Peyer's patch (tissue), 4 donors: ENCODE data around the gene EML3. TPM values are rescaled to one million over a fixed set of nuclear protein-coding genes. Genes with fewer than 3 reads are reported as not detected.
A peak's percentile ranks its signal among the peaks of the same experiment; 100 is the strongest.

Experiments
- DNase-seq, 3 donors: peaks; one replicate each; pipeline ENCODE4 v3.0.0-alpha.2; 2017 to 2019
- H3K27ac ChIP-seq, 4 donors: fragments of 200-600 bp; sonication (generic); one replicate each; pipeline ENCODE4 v1.5.1; 2016 to 2019
- H3K27me3 ChIP-seq, 2 donors: fragments of 200-600 bp; sonication (generic); one replicate each; pipeline ENCODE4 v1.5.1; 2019
- H3K36me3 ChIP-seq, 3 donors: fragments of 200-600 bp; sonication (generic); one replicate each; pipeline ENCODE4 v1.5.1; 2016 to 2019
- H3K4me1 ChIP-seq, 4 donors: fragments of 200-600 bp; sonication (generic); one replicate each; pipeline ENCODE4 v1.5.1; 2016 to 2019
- H3K4me3 ChIP-seq, 4 donors: fragments of 200-600 bp; sonication (generic); 1 replicate in 3 of 4; 2 replicates in 1 of 4; pipeline ENCODE4 v1.5.1; 2016 to 2019; ENCODE audit warnings: mild to moderate bottlenecking in 1 of 4
- H3K9me3 ChIP-seq, 4 donors: fragments of 200-600 bp; sonication (generic); one replicate each; pipeline ENCODE4 v1.5.1; 2016 to 2019; ENCODE audit warnings: mild to moderate bottlenecking in 1 of 4
- POLR2A ChIP-seq, 2 donors: fragments of 450-650 bp; IDR thresholded peaks; one replicate each; pipeline ENCODE4 v1.5.1; 2017; ENCODE audit warnings: antibody characterized with exemption in 2 of 2, mild to moderate bottlenecking in 2 of 2, moderate library complexity in 2 of 2
- total RNA-seq, 4 donors: library from RNA; depleted of rRNA; stranded (reverse); fragments of >200 nt; gene quantifications; one replicate each; pipeline ENCODE4 v1.1.0, GENCODE V29; 2016
- TF ChIP-seq, protein P1 (sequence below), 6 experiments: fragments of 450-650 bp in 4 of 6; fragments of 200-600 bp in 2 of 6; sonication (generic) in 1 of 6; IDR thresholded peaks; one replicate each; pipeline ENCODE4 v1.5.1; 2017 to 2019; ENCODE audit warnings: antibody characterized with exemption in 6 of 6, mild to moderate bottlenecking in 3 of 6, moderate library complexity in 1 of 6

Gene EML3
- total RNA-seq, 4 donors from 2014 or later: 41.3 to 128 (median 59.8) TPM

DNA sequence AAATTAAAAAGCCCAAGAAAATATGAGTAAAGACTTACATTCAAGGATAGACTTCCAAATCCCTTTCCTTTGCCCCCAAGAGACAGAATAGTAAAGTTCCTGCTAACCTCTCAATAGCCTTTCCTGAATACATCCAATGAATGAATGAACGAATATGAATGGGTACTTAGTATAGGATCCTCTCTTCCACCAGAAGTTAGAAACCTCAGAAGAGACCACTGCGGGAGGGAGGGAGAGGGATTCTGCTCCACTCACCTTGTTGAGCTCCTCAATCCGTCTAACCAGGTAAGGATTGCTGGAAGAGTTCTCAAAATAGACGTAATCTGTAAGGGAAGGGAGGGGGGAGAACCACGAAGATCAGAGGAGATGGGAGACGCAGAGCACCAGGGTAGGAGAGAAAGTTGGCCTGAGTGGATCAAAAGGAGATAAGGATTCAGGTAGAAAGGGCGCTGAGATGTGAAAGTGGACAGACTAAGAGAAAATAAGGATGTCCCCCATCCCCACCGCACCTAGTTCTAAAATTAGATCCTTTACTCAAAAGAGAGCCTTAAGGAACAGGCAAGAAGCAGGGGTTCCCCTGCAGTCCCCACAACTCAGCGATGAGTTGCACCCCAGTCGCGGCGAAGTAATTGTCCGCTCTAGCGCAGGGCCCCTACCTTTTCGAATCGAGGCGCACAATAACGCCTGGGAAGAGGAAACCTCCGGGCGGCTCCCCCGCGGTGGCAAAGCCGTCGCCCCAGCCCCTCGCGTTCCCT lies 12.0 kb downstream of the EML3 start:
- Histone ChIP-seq H3K4me1 (peaks cover 6 to 36% (median 13%) of the 10 kb centered on the region in 4 donors), H3K36me3 (peaks cover 0 to 38% (median 0%) of the 10 kb centered on the region in 3 donors)

DNA sequence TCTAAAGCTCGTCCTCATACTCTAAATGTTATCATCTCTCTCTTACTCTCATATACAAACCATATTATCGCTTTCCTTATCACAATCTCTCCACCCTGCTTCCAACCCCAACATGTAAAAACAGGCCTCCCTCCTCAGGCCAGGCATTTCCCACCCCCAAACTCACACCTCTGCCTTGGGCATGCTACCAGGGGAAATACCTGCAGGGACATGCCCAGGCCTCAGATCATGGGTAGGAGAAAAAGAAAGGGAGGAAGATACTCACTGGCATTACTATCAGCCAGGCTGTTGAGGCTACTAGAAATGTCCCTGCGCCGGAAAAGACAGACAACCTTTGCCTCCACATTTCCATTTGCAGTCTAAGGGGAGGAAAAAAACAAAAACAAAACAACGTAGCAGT lies 12.7 kb downstream of the EML3 start:
- no peak for DNase-seq
- Histone ChIP-seq H3K27me3 (no peaks in the 10 kb centered on the region), H3K36me3 (peaks cover 0 to 40% (median 0%) of the 10 kb centered on the region in 3 donors), H3K9me3 (no peaks in the 10 kb centered on the region), H3K27ac (peak overlapping the region; percentile 63 to 99 (median 96)), H3K4me3 (peak overlapping the region in 3 of 4 donors; percentile 76 to 97 (median 96)), H3K4me1 (peaks cover 6 to 36% (median 13%) of the 10 kb centered on the region in 4 donors)
- TF ChIP-seq, protein P1, sequence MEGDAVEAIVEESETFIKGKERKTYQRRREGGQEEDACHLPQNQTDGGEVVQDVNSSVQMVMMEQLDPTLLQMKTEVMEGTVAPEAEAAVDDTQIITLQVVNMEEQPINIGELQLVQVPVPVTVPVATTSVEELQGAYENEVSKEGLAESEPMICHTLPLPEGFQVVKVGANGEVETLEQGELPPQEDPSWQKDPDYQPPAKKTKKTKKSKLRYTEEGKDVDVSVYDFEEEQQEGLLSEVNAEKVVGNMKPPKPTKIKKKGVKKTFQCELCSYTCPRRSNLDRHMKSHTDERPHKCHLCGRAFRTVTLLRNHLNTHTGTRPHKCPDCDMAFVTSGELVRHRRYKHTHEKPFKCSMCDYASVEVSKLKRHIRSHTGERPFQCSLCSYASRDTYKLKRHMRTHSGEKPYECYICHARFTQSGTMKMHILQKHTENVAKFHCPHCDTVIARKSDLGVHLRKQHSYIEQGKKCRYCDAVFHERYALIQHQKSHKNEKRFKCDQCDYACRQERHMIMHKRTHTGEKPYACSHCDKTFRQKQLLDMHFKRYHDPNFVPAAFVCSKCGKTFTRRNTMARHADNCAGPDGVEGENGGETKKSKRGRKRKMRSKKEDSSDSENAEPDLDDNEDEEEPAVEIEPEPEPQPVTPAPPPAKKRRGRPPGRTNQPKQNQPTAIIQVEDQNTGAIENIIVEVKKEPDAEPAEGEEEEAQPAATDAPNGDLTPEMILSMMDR (IDR thresholded peaks at IDR 0.05): no peak
- no peak for TF ChIP-seq POLR2A (IDR thresholded peaks at IDR 0.05)

More for the DNA sequence above, 12.0 kb downstream of the EML3 start:
- Histone ChIP-seq H3K27ac (peak overlapping the region; percentile 94 to 99 (median 98)), H3K9me3 (no peaks in the 10 kb centered on the region), H3K27me3 (no peaks in the 10 kb centered on the region), H3K4me3 (peak overlapping the region; percentile 76 to 100 (median 96))
- TF ChIP-seq, protein P1 (IDR thresholded peaks at IDR 0.05): no peak
- no peak for DNase-seq

DNA sequence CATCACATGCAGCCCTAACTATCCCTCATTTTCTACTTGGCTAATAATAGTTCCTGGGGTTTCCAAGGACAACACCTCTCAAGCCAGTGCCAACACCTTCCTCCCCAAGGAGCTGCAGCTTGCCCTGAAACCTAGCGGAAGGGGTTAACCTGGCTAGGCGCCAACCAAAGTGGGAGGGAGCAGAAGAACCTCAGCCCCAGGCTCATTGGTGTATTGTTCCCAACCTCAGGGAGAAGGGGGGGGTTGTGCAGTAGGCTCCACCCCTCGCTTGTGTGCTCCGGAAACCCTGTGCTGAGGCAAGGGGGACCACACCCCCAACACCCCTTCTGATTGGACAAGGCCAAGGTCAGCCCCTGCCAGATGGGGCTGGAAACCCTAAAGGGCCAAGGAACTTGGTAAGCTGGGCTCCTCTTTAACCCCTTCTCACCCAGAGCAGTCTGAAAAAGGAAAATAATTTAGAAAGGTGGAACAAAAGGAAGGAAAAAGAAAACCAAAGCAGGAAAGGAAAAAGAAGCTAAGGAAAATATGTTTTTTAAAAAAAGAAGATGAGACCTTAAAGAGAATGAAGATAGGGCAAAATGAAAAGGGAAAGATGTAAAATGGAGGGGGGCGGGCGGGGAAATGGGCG lies 13.4 kb downstream of the EML3 start:
- H3K36me3 ChIP-seq: peaks cover 0 to 48% (median 0%) of the 10 kb centered on the region in 3 donors
- H3K27me3 ChIP-seq: no peaks in the 10 kb centered on the region
- no peaks in the 10 kb centered on the region for H3K9me3 ChIP-seq
- peak overlapping the region in 2 of 4 donors; percentile 76 to 96 for H3K4me3 ChIP-seq
- DNase-seq: peak; percentile 86 to 97 (median 91)
- TF ChIP-seq, protein P1 (IDR thresholded peaks at IDR 0.05): no peak
- peaks cover 6 to 36% (median 13%) of the 10 kb centered on the region in 4 donors for H3K4me1 ChIP-seq
- H3K27ac ChIP-seq: peak overlapping the region; percentile 63 to 99 (median 96)

DNA sequence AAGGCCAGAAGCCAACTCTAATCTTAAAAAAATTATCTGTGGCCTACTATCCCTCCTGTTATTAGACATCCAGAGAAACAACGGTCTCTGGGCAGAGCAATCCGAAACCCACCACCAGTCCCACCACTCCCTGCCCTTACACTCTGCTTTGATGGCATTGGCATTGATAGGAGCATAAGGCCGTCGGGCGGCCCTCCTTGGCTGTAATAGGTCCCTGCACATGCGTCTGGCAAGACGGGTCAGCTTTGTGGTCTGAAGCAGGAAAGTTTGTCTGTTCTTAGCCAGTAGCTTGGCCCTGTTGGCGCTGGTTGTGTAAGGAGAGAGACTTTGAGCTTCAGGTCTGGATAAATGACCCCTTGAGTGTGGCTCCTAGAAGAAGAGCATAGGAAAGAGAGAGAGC lies 17.5 kb downstream of the EML3 start:
- DNase-seq: no peak
- peaks cover 0 to 54% (median 0%) of the 10 kb centered on the region in 3 donors for H3K36me3 ChIP-seq
- peaks cover 4 to 42% (median 16%) of the 10 kb centered on the region in 4 donors for H3K4me1 ChIP-seq
- H3K9me3 ChIP-seq: no peaks in the 10 kb centered on the region
- TF ChIP-seq POLR2A (IDR thresholded peaks at IDR 0.05): no peak
- TF ChIP-seq, protein P1 (IDR thresholded peaks at IDR 0.05): no peak
- no peaks in the 10 kb centered on the region for H3K27me3 ChIP-seq
- H3K27ac ChIP-seq: no peak overlapping the region
- H3K4me3 ChIP-seq: no peak overlapping the region

DNA sequence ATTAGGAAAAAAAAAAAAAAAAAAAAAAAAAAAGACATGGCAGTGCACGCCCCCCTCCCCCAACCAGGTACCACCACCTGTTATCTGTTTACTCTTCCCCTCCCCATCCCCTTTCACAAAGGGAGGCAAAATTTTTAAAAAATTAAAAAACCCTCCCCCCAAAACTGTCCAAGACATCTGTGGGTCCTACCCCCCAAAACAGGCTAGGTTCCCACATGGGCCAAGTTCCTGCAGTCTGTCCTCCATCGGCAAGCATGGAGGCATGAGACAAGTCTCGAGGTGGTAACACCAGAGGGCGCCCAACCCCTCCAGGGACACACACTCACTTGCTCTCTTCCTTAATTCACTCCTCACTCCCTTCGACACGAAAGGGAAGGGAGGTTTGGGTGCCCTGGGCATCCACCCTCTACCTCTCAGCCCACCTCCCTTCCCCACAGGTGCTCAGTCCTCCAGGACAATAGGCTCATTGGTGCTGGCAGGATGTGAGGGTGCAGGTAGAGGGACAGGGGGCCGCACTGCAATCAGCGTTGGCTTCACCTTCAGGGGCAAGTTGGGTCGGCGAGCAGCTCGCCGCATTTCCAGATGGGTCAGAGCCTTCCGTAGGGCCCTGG lies 19.0 kb downstream of the EML3 start:
- H3K27me3 ChIP-seq: no peaks in the 10 kb centered on the region
- peak overlapping the region in 2 of 4 donors; percentile 6 to 9 for H3K27ac ChIP-seq
- no peaks in the 10 kb centered on the region for H3K9me3 ChIP-seq
- H3K4me1 ChIP-seq: peaks cover 0 to 29% (median 10%) of the 10 kb centered on the region in 4 donors
- H3K4me3 ChIP-seq: no peak overlapping the region
- peak; percentile 85 to 93 (median 86) for DNase-seq
- no peak for TF ChIP-seq POLR2A (IDR thresholded peaks at IDR 0.05)
- TF ChIP-seq, protein P1 (IDR thresholded peaks at IDR 0.05): peak in 5 of 6 experiments; percentile 47 to 69 (median 63)
- H3K36me3 ChIP-seq: peaks cover 0 to 54% (median 0%) of the 10 kb centered on the region in 3 donors
